Parathyroid adenoma (tissue), 2 donors: ENCODE results near the gene DNM3.
A peak's percentile ranks its signal among the peaks of the same experiment; 100 is the strongest.

Experiments used
- H2AFZ ChIP-seq: fragments of 300-600 bp; sonication (generic); one replicate; pipeline ENCODE4 v1.7.0; 2017; ENCODE audit warnings: antibody characterized with exemption, mild to moderate bottlenecking
- H3K27ac ChIP-seq: fragments of 300-600 bp; sonication (generic); one replicate; pipeline ENCODE4 v1.7.0; 2017
- H3K27me3 ChIP-seq: fragments of 300-600 bp; sonication (generic); one replicate; pipeline ENCODE4 v1.7.0; 2017; ENCODE audit warnings: low read length; ENCODE audit not compliant: control insufficient read depth, insufficient read depth
- H3K36me3 ChIP-seq: fragments of 300-600 bp; sonication (generic); one replicate; pipeline ENCODE4 v1.7.0; 2017; ENCODE audit warnings: low read length; ENCODE audit not compliant: control insufficient read depth, insufficient read depth
- H3K4me1 ChIP-seq: fragments of 300-600 bp; sonication (generic); one replicate; pipeline ENCODE4 v1.7.0; 2017; ENCODE audit warnings: control low read depth
- H3K4me2 ChIP-seq: fragments of 300-600 bp; sonication (generic); one replicate; pipeline ENCODE4 v1.7.0; 2017; ENCODE audit warnings: low read length
- H3K4me3 ChIP-seq: fragments of 300-600 bp; sonication (generic); one replicate; pipeline ENCODE4 v1.7.0; 2017; ENCODE audit warnings: low read depth, low read length
- H3K79me2 ChIP-seq: fragments of 300-600 bp; sonication (generic); one replicate; pipeline ENCODE4 v1.7.0; 2017; ENCODE audit warnings: control low read depth
- H3K9ac ChIP-seq: fragments of 300-600 bp; sonication (generic); one replicate; pipeline ENCODE4 v1.7.0; 2017; ENCODE audit warnings: mild to moderate bottlenecking
- H3K9me3 ChIP-seq: fragments of 300-600 bp; sonication (generic); one replicate; pipeline ENCODE4 v1.7.0; 2017; ENCODE audit warnings: low read length; ENCODE audit not compliant: control insufficient read depth
- TF ChIP-seq, protein P1 (sequence below): fragments of 300-600 bp; sonication (generic); IDR thresholded peaks from one replicate; pipeline ENCODE4 v1.7.0; 2017; ENCODE audit warnings: antibody characterized with exemption, mild to moderate bottlenecking
- donor health status: primary hyperparathyroidism.

Gene DNM3

DNA sequence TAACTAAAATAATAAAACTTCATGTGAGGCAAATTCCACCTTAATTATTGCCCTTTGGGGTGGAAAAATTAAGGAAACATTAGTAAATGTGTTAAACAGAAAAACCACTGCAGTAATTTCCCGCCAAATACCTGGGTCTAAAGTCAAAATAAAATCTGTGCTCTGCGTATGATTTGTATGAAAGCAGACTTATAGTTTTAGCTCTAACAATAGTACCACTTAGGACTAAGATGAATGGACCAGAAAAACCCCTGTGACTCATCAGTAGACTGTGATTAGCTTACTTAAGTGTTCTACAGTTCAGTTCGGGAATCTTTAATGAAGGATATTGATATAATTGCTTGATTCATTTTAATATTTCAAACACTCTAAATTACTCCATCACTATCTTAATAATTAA lies 555.9 kb downstream of the DNM3 start:
- H3K27me3 ChIP-seq, result no peaks in the 10 kb centered on the region
- no peaks in the 10 kb centered on the region for H3K9me3 ChIP-seq
- no peaks in the 10 kb centered on the region for H3K79me2 ChIP-seq
- H3K4me1 ChIP-seq, result peaks cover 9% of the 10 kb centered on the region
- H3K9ac ChIP-seq, result no peak overlapping the region
- H3K36me3 ChIP-seq, result no peaks in the 10 kb centered on the region
- H3K4me3 ChIP-seq, result no peak overlapping the region
- H3K27ac ChIP-seq, result no peak overlapping the region
- TF ChIP-seq, protein P1, sequence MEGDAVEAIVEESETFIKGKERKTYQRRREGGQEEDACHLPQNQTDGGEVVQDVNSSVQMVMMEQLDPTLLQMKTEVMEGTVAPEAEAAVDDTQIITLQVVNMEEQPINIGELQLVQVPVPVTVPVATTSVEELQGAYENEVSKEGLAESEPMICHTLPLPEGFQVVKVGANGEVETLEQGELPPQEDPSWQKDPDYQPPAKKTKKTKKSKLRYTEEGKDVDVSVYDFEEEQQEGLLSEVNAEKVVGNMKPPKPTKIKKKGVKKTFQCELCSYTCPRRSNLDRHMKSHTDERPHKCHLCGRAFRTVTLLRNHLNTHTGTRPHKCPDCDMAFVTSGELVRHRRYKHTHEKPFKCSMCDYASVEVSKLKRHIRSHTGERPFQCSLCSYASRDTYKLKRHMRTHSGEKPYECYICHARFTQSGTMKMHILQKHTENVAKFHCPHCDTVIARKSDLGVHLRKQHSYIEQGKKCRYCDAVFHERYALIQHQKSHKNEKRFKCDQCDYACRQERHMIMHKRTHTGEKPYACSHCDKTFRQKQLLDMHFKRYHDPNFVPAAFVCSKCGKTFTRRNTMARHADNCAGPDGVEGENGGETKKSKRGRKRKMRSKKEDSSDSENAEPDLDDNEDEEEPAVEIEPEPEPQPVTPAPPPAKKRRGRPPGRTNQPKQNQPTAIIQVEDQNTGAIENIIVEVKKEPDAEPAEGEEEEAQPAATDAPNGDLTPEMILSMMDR, result no peak
- no peak overlapping the region for H3K4me2 ChIP-seq
- H2AFZ ChIP-seq, result no peak overlapping the region

DNA sequence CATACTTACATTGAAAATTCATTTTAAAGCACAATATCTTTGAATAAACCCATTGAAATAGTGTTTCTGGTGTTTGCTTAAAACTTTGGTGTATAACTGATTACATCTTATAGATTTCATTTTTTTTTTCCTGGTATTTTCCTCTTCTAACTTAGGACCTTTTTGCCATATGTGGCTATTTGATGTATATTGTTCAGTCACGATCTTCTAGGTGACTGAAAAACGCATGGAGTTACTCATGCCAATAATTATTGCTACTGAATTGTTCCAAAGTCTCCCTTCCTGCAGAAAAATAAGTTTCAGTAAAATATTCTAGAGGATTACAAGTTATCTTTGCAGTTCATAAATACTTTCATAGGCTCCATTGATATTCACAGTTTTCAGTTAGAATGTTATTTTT lies 556.3 kb downstream of the DNM3 start:
- H3K27ac ChIP-seq, result no peak overlapping the region
- no peak overlapping the region for H3K4me2 ChIP-seq
- no peaks in the 10 kb centered on the region for H3K27me3 ChIP-seq
- H3K4me3 ChIP-seq, result no peak overlapping the region
- H3K4me1 ChIP-seq, result peaks cover 9% of the 10 kb centered on the region
- TF ChIP-seq, protein P1, result no peak
- H3K9me3 ChIP-seq, result no peaks in the 10 kb centered on the region
- no peak overlapping the region for H2AFZ ChIP-seq
- no peaks in the 10 kb centered on the region for H3K79me2 ChIP-seq
- H3K9ac ChIP-seq, result no peak overlapping the region
- no peaks in the 10 kb centered on the region for H3K36me3 ChIP-seq

DNA sequence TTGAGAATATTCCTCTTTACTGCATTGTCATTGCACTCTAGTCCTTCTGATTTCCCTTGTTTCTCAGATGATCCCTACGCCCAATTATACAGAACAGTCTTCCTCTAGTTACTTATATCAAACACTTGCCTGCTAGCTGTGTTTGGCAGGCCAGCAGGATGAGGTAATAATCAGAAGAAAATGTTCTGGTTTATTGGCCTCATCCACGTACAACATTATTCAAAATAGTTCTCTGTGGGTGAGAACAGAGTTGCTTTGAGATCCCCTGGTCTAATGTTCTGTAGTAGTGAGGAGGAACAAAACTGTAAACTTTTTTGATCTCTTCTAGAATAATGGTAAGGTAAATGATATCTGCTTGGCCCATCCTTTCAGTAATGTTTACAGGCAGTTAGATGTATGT lies 556.9 kb downstream of the DNM3 start:
- Histone ChIP-seq H3K79me2 (no peaks in the 10 kb centered on the region), H3K27ac (no peak overlapping the region), H3K4me1 (peaks cover 9% of the 10 kb centered on the region), H2AFZ (no peak overlapping the region), H3K27me3 (no peaks in the 10 kb centered on the region), H3K4me2 (no peak overlapping the region), H3K9ac (no peak overlapping the region), H3K4me3 (no peak overlapping the region), H3K36me3 (no peaks in the 10 kb centered on the region), H3K9me3 (no peaks in the 10 kb centered on the region)
- TF ChIP-seq, protein P1, result no peak

DNA sequence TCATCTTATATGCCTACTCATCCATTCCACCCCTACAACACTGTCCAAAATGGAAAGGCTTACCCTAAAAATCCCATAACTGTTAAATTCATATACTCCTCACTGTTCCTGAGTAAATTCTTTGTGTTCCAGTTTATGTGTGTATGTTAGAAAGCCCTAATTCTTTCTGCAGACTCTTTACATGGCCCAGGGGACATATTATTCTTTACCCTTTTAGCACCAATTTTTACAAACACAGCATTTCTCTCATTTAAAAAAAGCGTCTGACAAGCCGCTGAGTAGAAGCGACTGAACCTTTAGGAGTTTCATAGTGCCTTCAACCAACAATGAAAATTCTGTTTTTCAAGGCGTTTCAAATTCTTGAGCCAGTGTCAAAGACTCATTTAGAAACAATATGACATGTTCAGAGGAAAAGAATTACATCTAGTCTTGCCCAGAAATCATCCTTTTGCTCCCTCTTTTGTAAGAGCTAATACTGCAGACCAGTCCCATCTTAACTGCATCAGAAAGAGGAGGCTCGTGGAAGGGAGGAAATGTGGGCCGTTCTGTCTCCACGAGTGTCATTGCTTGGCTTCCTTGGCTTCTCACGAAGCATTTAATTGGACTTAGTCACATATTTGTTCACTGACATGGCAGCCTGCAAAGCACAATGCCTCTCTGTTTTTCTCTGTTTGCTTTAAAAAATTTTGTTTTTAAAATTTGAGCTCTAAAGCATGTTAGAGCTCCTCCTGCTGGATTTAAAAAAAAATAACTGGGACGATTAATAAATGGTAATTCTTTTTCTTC lies 557.9 kb downstream of the DNM3 start:
- Histone ChIP-seq H3K9me3 (no peaks in the 10 kb centered on the region), H3K9ac (no peak overlapping the region), H3K27me3 (no peaks in the 10 kb centered on the region), H3K27ac (no peak overlapping the region), H2AFZ (peak overlapping the region; percentile 69), H3K4me2 (peak overlapping the region; percentile 57), H3K4me1 (peaks cover 6% of the 10 kb centered on the region), H3K79me2 (no peaks in the 10 kb centered on the region), H3K36me3 (no peaks in the 10 kb centered on the region), H3K4me3 (no peak overlapping the region)
- TF ChIP-seq, protein P1, result peak; percentile 56
